A549 (cell line): ENCODE measurements around the gene MFSD12. TPM values are rescaled to one million over a fixed set of nuclear protein-coding genes. Genes with fewer than 3 reads are reported as not detected.

Experiments
- ATAC-seq, 2 experiments: fragments of 200-7000 bp in 1 of 2; fragments of >200 bp in 1 of 2; cut with Nextera tagmentation in 1 of 2; cut with Tn5 transposase in 1 of 2; 3 replicates each; pipeline versions ENCODE4 v1.8.0 to v1.9.1; 2018 to 2020; ENCODE audit warnings: mild to moderate bottlenecking in 1 of 2, moderate library complexity in 1 of 2
- CTCF ChIA-PET: fragments of 300-600 bp; sonication (Branson Sonifier 250); formaldehyde crosslinking; extraction: SDS; loops from one replicate; lab custom pipeline; 2021; ENCODE audit warnings: antibody characterized with exemption, inconsistent platforms; lab: Yijun Ruan, JAX
- POLR2A ChIA-PET: fragments of 350-600 bp; formaldehyde crosslinking; extraction: SDS; loops from one replicate; lab custom pipeline; 2021; ENCODE audit warnings: antibody characterized with exemption, inconsistent platforms; lab: Yijun Ruan, JAX
- DNase-seq, 2 experiments: peaks; one replicate each; pipeline versions ENCODE4 v3.0.0 to v3.0.0-alpha.2; 2011 to 2016; ENCODE audit warnings: low read depth in 1 of 2, low spot score in 1 of 2
- FAIRE-seq: peaks from 2 replicates; lab custom pipeline; 2011; peaks lifted over from hg19 to GRCh38; lab: Jason Lieb, UNC
- H3K27ac ChIP-seq, 2 experiments: fragments of >200 bp; sonication (Bioruptor Twin); formaldehyde crosslinking; 3 replicates each; pipeline ENCODE4 v1.5.1; 2016 to 2017
- H3K4me1 ChIP-seq: fragments of >200 bp; sonication (Bioruptor Twin); formaldehyde crosslinking; 3 replicates; pipeline ENCODE4 v1.6.1; 2016
- H3K4me2 ChIP-seq: fragments of >200 bp; sonication (Bioruptor Twin); formaldehyde crosslinking; 3 replicates; pipeline ENCODE4 v1.6.1; 2016
- H3K4me3 ChIP-seq: fragments of >200 bp; sonication (Bioruptor Twin); formaldehyde crosslinking; 3 replicates; pipeline ENCODE4 v1.5.1; 2016
- H3K9me3 ChIP-seq: fragments of >200 bp; sonication (Bioruptor Twin); formaldehyde crosslinking; 3 replicates; pipeline ENCODE4 v1.6.1; 2016
- ATOH8 ChIP-seq: fragments of 250-450 bp; sonication (Bioruptor Pico); IDR thresholded peaks from 2 replicates; pipeline ENCODE4 v1.5.0; 2020; ENCODE audit warnings: low read depth, mild to moderate bottlenecking, moderate library complexity
- BHLHE40 ChIP-seq: IDR thresholded peaks from 2 replicates; pipeline ENCODE4 v1.6.1; 2012; ENCODE audit warnings: low read depth, low read length, inconsistent platforms
- CEBPB ChIP-seq, 2 experiments: fragments of >200 bp in 1 of 2; sonication (Bioruptor Twin) in 1 of 2; formaldehyde crosslinking in 1 of 2; IDR thresholded peaks; 2 replicates each; pipeline ENCODE4 v1.6.1; 2012 to 2016
- CHD2 ChIP-seq: fragments of 150-350 bp; IDR thresholded peaks from 2 replicates; pipeline ENCODE4 v1.6.1; 2014; ENCODE audit warnings: low read length; ENCODE audit not compliant: partially characterized antibody
- CHD4 ChIP-seq: fragments of 200-600 bp; sonication (generic); IDR thresholded peaks from 2 replicates; pipeline ENCODE4 v1.6.1; 2016; ENCODE audit warnings: antibody characterized with exemption, mild to moderate bottlenecking, borderline replicate concordance
- EHMT2 ChIP-seq: fragments of 200-600 bp; sonication (generic); IDR thresholded peaks from 2 replicates; pipeline ENCODE4 v1.6.1; 2016; ENCODE audit warnings: antibody characterized with exemption, low read depth, mild to moderate bottlenecking, moderate library complexity
- EP300 ChIP-seq, 2 experiments: fragments of >200 bp; sonication (Bioruptor Twin); formaldehyde crosslinking; IDR thresholded peaks; 2 replicates in 1 of 2; 3 replicates in 1 of 2; pipeline ENCODE4 v1.6.1; 2016 to 2017
- FOSL2 ChIP-seq, 2 experiments: fragments of 450-650 bp in 1 of 2; fragments of >200 bp in 1 of 2; sonication (Bioruptor Twin) in 1 of 2; formaldehyde crosslinking; IDR thresholded peaks; 2 replicates each; pipeline versions ENCODE4 v1.5.0 to v1.6.1; 2016 to 2020; ENCODE audit warnings: mild to moderate bottlenecking in 1 of 2, moderate library complexity in 1 of 2
- GATA3 ChIP-seq: IDR thresholded peaks from 2 replicates; pipeline ENCODE4 v1.6.1; 2012; ENCODE audit warnings: borderline replicate concordance
- HOXA7 ChIP-seq: fragments of 250-450 bp; sonication (Bioruptor Pico); IDR thresholded peaks from 2 replicates; pipeline ENCODE4 v1.5.0; 2020; ENCODE audit warnings: mild to moderate bottlenecking, moderate library complexity
- JUN ChIP-seq, 2 experiments: fragments of >200 bp; sonication (Bioruptor Twin); formaldehyde crosslinking; IDR thresholded peaks; 2 replicates in 1 of 2; 3 replicates in 1 of 2; pipeline ENCODE4 v1.6.1; 2016 to 2017
- KDM1A ChIP-seq: fragments of 200-600 bp; sonication (generic); IDR thresholded peaks from 2 replicates; pipeline ENCODE4 v1.6.1; 2016; ENCODE audit warnings: low read depth, mild to moderate bottlenecking
- MAFK ChIP-seq: fragments of 450-650 bp; IDR thresholded peaks from 2 replicates; pipeline ENCODE4 v1.6.1; 2014; ENCODE audit not compliant: partially characterized antibody
- NFE2L2 ChIP-seq: fragments of 150-350 bp; conservative IDR thresholded peaks from 2 replicates; pipeline ENCODE4 v1.6.1; 2014; ENCODE audit warnings: low read length
- PBX3 ChIP-seq: IDR thresholded peaks from 2 replicates; pipeline ENCODE4 v1.6.1; 2012
- PHF8 ChIP-seq: fragments of 200-600 bp; sonication (generic); IDR thresholded peaks from 2 replicates; pipeline ENCODE4 v1.6.1; 2016; ENCODE audit warnings: low read depth, mild to moderate bottlenecking, antibody characterized with exemption, moderate library complexity, borderline replicate concordance
- POLR2A ChIP-seq: IDR thresholded peaks from 2 replicates; pipeline ENCODE4 v1.6.1; 2012; ENCODE audit warnings: mild to moderate bottlenecking, low read length
- POLR2AphosphoS2 ChIP-seq: conservative IDR thresholded peaks from 2 replicates; pipeline ENCODE4 v1.6.1; 2012; ENCODE audit warnings: low read length, improper control_type of control experiment, inconsistent platforms
- RAD21 ChIP-seq, 2 experiments: fragments of >200 bp in 1 of 2; sonication (Bioruptor Twin) in 1 of 2; formaldehyde crosslinking in 1 of 2; IDR thresholded peaks in 1 of 2; conservative IDR thresholded peaks in 1 of 2; 2 replicates in 1 of 2; 3 replicates in 1 of 2; pipeline ENCODE4 v1.6.1; 2012 to 2018; ENCODE audit warnings: inconsistent platforms in 1 of 2
- RFX5 ChIP-seq: fragments of 450-650 bp; IDR thresholded peaks from 2 replicates; pipeline ENCODE4 v1.7.1; 2014; ENCODE audit warnings: antibody characterized with exemption, mild to moderate bottlenecking, moderate library complexity
- RNF2 ChIP-seq: fragments of 200-600 bp; sonication (generic); IDR thresholded peaks from 2 replicates; pipeline ENCODE4 v1.6.1; 2016; ENCODE audit warnings: low read depth, mild to moderate bottlenecking, antibody characterized with exemption, moderate library complexity, borderline replicate concordance
- TFCP2L1 ChIP-seq: fragments of 250-450 bp; sonication (Bioruptor Pico); IDR thresholded peaks from 2 replicates; pipeline ENCODE4 v1.5.0; 2021; ENCODE audit warnings: mild to moderate bottlenecking
- TP53 ChIP-seq: fragments of 250-450 bp; sonication (Bioruptor Pico); IDR thresholded peaks from 2 replicates; pipeline ENCODE4 v1.5.0; 2021; ENCODE audit warnings: mild to moderate bottlenecking, moderate library complexity
- ZC3H11A ChIP-seq: fragments of 450-650 bp; IDR thresholded peaks from 2 replicates; pipeline ENCODE4 v1.6.1; 2014; ENCODE audit warnings: antibody characterized with exemption, mild to moderate bottlenecking
- ZNF302 ChIP-seq: fragments of 250-450 bp; sonication (Bioruptor Pico); IDR thresholded peaks from 2 replicates; pipeline ENCODE4 v1.9.0; 2021; ENCODE audit warnings: inconsistent platforms, mild to moderate bottlenecking, moderate library complexity
- WGBS: methylation state at CpG from one replicate; pipeline ENCODE4 v1.1.6; 2017; ENCODE audit errors: missing lambda C conversion rate; 5-methylcytosine and 5-hydroxymethylcytosine counted together
- polyA minus RNA-seq: library from RNA; depleted of rRNA, polyadenylated mRNA; stranded (reverse); fragments of >200 nt; gene quantifications from 2 replicates; pipeline ENCODE4 v1.2.3, GENCODE V29; 2011; rRNA and poly(A)+ RNA removed
- polyA plus RNA-seq, 4 experiments: library from polyadenylated mRNA; depleted of rRNA in 3 of 4; stranded (reverse); fragments of >200 nt; fragmentation: RNase III in 1 of 4; extraction: RNeasy Plus Mini Kit Qiagen cat#74134 plus additional on column Dnase treatment in 1 of 4; gene quantifications; 2 replicates in 3 of 4; 3 replicates in 1 of 4; pipeline ENCODE4 v1.2.3, GENCODE V29; 2011 to 2017
- TF ChIP-seq, protein P1 (sequence below): fragments of >200 bp; sonication (Bioruptor Twin); formaldehyde crosslinking; IDR thresholded peaks from 2 replicates; pipeline ENCODE4 v1.6.1; 2016
- TF ChIP-seq, protein P2 (sequence below): fragments of 150-350 bp; IDR thresholded peaks from 2 replicates; pipeline ENCODE4 v1.6.1; 2014; ENCODE audit warnings: low read depth, mild to moderate bottlenecking, low read length
- TF ChIP-seq, protein P3 (sequence below): fragments of 450-650 bp; IDR thresholded peaks from 2 replicates; pipeline ENCODE4 v1.6.1; 2014; ENCODE audit warnings: antibody characterized with exemption
- TF ChIP-seq, protein P4 (sequence below): IDR thresholded peaks from 2 replicates; pipeline ENCODE4 v1.6.1; 2012

MFSD12 gene
- polyA plus RNA-seq (2011; rRNA removed) (52.5 and 54.9 TPM in 2 replicates), polyA plus RNA-seq (2017; fragmentation: RNase III; extraction: RNeasy Plus Mini Kit Qiagen cat#74134 plus additional on column Dnase treatment) (101 to 115 TPM (median 109 TPM) in 3 replicates), polyA minus RNA-seq (45.4 and 59.7 TPM in 2 replicates)
- 123 and 172 TPM in 2 replicates for polyA plus RNA-seq (2012; cell fraction: cytosol; rRNA removed)
- polyA plus RNA-seq (2012; cell fraction: nucleus; rRNA removed) = 386 and 515 TPM in 2 replicates

DNA sequence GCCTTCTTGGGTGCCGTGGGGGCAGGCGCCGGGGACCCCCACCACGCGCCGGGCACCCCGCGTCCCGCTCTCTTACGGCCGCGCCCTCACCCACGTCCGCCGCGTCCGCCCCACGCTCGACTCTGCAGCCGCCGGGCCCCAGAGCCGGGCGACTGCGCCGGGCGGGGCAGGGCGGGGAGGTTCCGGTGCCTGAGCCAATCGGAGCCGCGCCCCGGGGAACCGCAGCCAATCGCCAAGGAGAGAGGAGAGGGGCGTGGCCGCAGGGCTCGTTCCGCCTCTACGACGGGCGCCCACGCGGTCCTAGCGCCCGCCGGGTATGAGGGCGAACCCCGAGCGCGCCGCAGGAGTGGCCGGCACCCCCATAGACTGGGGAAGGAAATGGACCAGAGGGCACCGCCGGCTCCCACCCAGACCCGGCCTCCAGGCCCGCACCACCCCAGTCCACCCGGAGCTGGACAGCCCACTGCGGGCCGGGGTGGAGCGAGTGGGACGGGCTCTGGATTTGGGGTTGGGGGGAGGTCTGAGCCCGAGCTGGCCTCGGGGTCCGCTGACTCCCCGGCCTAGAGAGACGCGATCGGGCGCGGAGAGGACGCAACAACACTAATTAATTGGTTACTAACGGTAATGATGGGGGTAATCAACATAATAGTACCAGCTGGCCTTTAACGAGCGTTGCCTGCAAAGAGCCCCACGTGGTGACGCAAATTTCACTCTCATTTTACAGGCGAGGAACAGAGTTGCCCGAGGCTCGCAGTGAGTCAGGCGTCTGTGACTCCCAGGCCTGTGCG lies at the start of gene MFSD12:
TSS of gene MFSD12 (minus strand) at position 126 of the 788 bp plus-strand sequence. CDS start 183 bp downstream, outside the sequence.
- H3K4me3 ChIP-seq = peak within 1 kb of the TSS; percentile 87
- FAIRE-seq = no peak
- 1% methylated on average over 18 of the region's 81 CpGs for WGBS

More for the DNA sequence above, at the start of gene MFSD12:
- TF ChIP-seq TFCP2L1 (0 out of 2 replicates have a peak, but pooled peaks have one; percentile 59), ATOH8 (CRISPR knock-in tag) (no peak), CHD4 (no peak), PHF8 (peak; percentile 30; the same call in 1 of the 2 replicates), RAD21 (conservative IDR thresholded peaks at IDR 0.05 in 1 of 2, IDR thresholded peaks at IDR 0.05 in 1 of 2) (no peak; a peak in 1 of 5 replicates), POLR2AphosphoS2 (no peak), ZC3H11A (no peak), POLR2A (peak; percentile 56), RNF2 (no peak), PBX3 (no peak; the same call in 1 of the 2 replicates), KDM1A (no peak), CHD2 (no peak), NFE2L2 (no peak), ZNF302 (CRISPR knock-in tag) (no peak), TP53 (no peak), EHMT2 (no peak), CEBPB (IDR thresholded peaks at IDR 0.05) (peak in 1 of 2 experiments; percentile 30; a peak in 1 of 4 replicates), MAFK (no peak), GATA3 (peak; percentile 40; the same call in 1 of the 2 replicates), EP300 (IDR thresholded peaks at IDR 0.05) (0 out of 5 replicates have a peak, but pooled peaks of 1 of the 2 experiments have one; percentile 21), HOXA7 (CRISPR knock-in tag) (no peak), FOSL2 (IDR thresholded peaks at IDR 0.05) (no peak), FOSL2 (CRISPR knock-in tag; IDR thresholded peaks at IDR 0.05) (peak; percentile 85), JUN (IDR thresholded peaks at IDR 0.05) (peak in 1 of 2 experiments; percentile 35; a peak in 2 of 5 replicates), RFX5 (no peak), BHLHE40 (no peak)
- TF ChIP-seq, protein P1, sequence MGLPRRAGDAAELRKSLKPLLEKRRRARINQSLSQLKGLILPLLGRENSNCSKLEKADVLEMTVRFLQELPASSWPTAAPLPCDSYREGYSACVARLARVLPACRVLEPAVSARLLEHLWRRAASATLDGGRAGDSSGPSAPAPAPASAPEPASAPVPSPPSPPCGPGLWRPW = no peak
- TF ChIP-seq, protein P2, sequence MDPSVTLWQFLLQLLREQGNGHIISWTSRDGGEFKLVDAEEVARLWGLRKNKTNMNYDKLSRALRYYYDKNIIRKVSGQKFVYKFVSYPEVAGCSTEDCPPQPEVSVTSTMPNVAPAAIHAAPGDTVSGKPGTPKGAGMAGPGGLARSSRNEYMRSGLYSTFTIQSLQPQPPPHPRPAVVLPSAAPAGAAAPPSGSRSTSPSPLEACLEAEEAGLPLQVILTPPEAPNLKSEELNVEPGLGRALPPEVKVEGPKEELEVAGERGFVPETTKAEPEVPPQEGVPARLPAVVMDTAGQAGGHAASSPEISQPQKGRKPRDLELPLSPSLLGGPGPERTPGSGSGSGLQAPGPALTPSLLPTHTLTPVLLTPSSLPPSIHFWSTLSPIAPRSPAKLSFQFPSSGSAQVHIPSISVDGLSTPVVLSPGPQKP = no peak
- TF ChIP-seq, protein P3, sequence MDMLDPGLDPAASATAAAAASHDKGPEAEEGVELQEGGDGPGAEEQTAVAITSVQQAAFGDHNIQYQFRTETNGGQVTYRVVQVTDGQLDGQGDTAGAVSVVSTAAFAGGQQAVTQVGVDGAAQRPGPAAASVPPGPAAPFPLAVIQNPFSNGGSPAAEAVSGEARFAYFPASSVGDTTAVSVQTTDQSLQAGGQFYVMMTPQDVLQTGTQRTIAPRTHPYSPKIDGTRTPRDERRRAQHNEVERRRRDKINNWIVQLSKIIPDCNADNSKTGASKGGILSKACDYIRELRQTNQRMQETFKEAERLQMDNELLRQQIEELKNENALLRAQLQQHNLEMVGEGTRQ = peak; percentile 67; the same call in 1 of the 2 replicates
- TF ChIP-seq, protein P4, sequence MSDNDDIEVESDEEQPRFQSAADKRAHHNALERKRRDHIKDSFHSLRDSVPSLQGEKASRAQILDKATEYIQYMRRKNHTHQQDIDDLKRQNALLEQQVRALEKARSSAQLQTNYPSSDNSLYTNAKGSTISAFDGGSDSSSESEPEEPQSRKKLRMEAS = peak; percentile 94
- ChIA-PET POLR2A (interaction anchor here (0.7 to 2.6 kb wide), 3 partner anchors 9 to 16 kb away, joined by 3 to 14 read pairs (median 4); no protein-coding TSS in a partner anchor), CTCF (interaction anchor here (0.7 to 10.0 kb wide), 13 partner anchors 8 to 596 kb away, joined by 3 to 70 read pairs (median 4); partner anchors contain the start of gene HMG20B)
- Histone ChIP-seq H3K27ac (peak within 1 kb of the TSS; percentile 89 to 100), H3K4me1 (peaks cover 32% of the 10 kb centered on the region), H3K9me3 (no peaks in the 10 kb centered on the region), H3K4me2 (peak within 1 kb of the TSS; percentile 98)
- peak; percentile 92 to 94 for ATAC-seq
- DNase-seq = peak; percentile 92 to 93
